Globus pallidus (tissue), 1 donor: Measurements from ENCODE around the gene TFF1.
A peak's percentile ranks its signal among the peaks of the same experiment; 100 is the strongest.

Experiments used
- DNase-seq: peaks from one replicate; pipeline ENCODE4 v3.0.0-alpha.2; 2015; ENCODE audit warnings: low spot score

The TFF1 gene

DNA sequence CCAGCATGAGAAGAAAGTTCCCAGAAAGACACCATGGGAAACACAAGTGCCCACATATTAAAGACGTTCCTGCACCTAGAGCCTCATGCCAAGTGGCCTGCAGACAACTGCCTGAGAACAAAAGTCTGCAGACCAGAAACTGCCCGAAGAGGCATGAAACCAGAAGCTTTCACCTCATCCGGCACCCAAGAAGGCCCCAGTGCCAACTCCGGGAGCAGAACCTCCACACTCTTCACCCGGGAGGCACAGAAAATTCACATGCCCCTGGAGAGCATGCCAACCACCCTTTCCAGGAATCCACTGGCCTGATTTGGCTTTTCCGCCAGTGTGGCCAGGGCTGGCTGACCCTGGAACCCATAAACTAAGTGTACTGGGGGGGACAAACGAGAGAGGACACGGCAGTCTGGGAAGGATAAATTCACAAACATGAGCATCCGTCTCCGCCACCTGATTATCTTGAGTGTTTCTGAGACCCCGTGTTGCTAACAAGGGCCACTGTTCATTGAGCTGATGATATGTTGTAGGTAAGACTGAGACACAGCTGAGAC lies 22.3 kb downstream of the TFF1 start:
- DNase-seq, result no peak

DNA sequence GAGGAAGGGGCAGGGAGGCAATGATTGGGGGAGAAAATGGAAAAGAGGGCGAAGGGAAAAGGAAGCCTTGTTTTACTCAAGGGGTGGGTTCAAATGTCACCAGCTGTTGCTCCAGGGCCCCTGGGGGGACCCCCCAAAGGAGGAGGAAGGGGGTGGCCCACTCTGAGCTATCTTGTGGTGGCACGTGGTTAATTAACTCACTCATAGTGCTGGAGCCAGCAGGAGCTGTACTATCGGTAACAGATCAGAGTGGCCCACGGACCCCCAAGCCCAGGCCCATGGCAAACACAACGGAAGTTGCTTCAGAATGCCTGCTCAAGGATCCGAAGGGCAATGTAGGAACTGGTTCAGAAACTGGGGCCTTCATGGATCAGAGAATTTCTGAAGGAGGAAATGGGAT lies 22.8 kb downstream of the TFF1 start:
- no peak for DNase-seq

DNA sequence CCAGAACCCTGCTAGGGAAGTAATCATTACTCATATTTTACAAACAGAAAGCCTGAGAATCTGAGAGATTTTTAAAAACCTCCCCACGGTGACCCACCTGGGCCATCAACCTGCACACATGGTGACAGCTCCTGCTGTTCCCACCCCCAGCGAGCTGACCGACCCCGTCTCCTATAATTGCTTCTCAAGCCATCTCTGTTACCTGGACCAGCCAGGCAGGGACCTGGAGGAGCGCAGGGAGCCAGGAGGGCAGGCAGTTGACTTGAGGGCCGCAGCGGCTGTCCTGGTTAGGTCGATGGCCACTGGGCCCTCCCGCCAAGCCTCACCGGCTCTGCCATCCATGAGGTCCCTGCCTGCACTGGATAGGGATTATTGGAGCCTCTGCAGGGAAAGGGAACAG lies 23.2 kb downstream of the TFF1 start:
- DNase-seq, result no peak

DNA sequence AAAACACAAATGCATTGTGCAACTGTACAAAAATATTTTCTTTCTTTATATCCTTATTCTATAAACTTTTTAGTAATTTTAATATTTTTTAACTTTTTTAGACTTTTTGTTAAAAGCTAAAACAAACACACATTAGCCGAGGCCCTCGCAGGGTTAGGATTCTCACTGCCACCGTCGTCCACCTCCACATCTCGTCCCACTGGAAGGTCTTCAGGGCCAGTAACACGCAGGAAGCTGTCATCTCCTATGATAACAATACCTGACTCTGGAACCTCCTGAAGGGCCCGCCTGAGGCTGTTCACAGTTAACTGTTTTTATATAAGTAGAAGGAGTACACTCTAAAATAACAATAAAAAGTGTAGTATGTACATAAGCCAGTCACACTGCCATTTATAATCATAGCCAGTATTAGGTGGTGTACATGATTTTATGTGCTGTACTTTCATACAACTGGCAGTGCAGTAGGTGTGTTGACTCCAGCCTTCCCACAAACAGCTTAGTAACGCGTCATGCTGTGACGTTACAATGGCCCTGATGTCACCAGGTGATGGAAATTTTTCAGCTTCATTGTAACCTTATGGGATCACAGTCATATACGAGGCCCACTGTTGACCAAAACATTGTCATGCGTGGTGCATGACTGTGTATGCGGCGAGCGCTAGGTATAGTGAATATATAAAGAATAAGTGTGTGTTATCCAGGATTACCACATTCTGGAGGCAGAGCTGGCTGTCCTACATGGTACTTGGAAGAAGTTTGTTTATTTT lies 24.4 kb downstream of the TFF1 start:
- DNase-seq, result no peak

DNA sequence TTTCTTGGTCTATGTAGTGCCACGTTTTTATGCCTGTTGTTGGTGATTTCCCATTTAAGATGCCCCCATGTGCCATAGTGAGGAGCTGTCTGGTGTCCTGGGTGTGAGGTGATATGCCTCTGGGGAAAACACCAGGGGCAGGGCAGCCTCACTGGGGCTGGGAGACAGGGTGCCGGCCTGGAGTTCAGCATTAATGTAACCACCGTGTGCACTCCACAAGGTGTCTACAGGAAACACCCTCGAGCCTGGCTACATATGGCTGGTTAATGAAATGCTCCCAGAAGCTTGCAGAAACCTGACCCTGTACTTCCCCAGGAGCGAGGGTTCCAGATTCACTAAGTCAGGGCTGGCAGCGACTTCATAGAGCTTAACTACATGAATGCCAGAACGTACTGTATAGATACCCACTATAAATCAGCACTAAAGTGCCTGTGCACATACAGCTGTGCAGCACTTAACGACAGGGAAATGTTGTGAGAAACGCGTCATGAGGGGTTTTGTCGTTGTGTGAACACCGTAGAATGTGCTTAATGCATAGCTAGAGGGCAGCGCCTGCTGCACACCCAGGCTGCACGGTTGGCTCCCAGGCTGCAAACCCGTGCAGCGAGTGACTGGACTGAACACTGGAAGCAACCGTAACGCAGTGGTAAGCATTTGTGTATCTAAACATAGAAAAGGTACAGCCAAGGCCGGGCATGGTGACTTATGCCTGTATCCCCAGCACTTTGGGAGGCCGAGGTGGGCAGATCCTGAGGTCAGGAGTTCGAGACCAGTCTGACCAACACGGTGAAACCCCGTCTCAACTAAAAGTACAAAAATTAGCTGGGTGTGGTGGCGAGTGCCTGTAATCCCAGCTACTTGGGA lies 25.9 kb downstream of the TFF1 start:
- no peak for DNase-seq

DNA sequence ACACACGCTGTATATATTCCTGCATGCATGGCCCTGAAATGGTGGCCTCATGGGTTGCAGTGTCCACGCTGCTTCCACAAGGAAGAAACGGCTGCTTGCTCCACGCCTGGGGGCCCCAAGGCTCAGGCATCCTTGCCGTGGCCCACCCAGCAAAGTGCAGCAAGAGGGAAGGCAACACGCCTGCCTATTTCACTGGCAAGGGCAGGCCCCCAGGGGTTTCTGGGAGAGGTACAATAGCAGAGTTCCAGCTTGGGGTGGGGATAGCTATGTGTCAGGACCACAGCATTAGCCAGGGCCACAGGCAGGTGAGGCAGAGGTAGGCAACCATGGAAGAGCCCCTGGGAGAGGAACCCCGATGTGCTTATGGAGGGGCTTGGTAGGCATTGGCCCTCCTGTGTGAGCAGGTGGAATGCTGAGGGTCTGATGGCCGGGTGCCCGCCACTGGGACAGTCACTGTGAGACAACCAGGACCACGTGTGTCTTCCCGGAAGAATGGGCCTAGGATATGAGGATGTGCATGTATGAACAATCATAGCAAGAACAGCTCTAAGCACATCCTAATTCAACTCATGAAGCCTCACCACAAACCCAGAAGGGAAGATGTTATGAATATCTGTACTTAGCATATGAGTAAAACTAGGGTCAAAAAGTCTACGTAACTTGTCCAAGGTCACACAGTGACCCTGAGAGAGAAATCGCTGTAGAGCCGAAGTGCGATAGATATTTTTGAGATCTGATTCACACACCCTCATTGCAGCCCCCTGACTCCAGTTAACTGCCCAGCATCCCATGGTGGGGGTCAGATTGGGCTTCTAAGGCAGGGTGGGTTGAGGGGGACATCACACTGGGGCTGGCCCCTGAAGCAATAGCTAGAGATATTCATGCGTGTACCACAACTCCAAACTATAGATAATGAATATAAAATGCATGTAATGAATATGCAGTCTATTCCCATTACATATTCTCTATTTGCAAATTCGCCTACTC lies 27.3 kb downstream of the TFF1 start:
- DNase-seq, result no peak

DNA sequence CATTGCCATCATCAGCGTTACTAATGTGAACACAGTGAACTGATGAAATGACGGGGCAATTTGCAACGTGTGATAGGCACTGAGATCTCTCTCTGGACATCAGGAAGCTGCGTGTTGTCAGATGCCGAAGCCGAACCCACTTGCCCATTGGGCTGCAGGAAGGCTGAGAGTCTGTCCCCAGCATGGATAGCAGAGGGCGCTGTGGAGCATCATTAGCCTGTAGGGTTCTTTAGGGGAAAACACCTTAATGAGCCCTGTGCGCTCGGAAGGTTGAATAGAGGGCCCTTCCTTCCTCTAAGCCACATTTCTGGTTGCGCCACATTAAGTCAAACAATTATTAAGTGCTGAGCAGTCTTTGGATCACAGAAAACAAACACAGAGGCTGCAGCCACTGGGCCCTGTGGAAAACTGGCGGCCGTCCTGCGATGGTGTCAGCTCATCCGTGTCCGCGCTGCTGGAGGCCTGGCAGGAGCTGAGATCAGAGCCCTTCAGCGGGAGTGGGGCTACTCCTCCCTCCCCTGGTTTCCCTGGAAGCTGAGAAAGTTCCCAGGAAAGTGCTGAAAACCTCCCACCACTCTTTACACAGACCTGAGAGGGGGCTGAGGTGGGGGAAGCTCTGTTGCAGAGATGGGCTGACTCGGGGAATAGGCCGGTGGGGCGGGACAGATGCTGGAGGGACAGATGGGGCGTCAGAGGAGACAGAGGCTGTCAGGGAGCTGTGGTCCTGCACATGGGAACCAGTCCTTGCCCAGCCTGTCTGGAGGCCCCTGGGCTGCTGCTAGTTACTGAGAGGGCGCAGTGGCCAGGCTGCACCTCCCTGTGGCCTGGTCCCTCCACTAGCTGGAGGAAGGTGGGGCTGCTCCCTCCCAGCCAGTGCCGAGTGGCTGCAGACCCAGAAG lies 28.3 kb downstream of the TFF1 start:
- DNase-seq, result peak; percentile 73

DNA sequence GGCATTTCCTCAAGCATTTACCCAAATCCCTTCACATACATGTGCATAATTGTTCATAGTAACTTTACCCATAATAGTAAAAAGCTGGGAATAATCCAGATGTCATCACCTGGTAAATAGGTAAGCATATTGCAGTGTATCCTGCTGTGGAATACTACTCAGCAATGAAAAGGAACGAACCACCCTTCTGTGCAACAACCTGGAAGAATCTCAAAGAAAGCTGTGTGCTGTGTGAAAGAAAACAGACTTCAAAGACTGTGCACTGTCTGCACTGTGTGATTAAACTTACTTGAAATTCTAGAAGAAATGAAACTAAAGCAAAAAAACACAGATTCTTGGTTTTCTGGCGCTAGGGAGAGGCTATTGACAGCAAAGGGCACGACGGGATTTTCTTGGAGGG lies 29.1 kb downstream of the TFF1 start:
- no peak for DNase-seq

DNA sequence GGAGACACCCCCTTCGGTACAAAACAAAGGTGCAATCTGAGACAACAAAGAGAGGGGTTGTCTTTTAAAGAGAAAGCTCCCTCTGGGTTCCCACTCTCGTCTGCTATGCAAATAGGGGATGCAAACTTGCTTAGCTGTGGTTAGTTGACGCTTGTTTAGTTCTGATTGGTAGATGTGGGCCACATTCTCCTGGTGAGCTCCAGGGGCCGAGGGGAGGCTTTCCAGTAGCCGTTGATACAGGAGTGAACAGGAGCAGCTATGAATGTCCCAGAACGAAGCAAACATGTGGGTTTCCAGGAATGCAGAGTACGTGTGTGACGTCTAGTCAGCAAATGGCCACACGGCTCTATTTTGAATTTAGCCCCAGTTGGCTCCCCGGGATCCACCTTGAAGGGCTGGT lies 30.3 kb downstream of the TFF1 start:
- no peak for DNase-seq

DNA sequence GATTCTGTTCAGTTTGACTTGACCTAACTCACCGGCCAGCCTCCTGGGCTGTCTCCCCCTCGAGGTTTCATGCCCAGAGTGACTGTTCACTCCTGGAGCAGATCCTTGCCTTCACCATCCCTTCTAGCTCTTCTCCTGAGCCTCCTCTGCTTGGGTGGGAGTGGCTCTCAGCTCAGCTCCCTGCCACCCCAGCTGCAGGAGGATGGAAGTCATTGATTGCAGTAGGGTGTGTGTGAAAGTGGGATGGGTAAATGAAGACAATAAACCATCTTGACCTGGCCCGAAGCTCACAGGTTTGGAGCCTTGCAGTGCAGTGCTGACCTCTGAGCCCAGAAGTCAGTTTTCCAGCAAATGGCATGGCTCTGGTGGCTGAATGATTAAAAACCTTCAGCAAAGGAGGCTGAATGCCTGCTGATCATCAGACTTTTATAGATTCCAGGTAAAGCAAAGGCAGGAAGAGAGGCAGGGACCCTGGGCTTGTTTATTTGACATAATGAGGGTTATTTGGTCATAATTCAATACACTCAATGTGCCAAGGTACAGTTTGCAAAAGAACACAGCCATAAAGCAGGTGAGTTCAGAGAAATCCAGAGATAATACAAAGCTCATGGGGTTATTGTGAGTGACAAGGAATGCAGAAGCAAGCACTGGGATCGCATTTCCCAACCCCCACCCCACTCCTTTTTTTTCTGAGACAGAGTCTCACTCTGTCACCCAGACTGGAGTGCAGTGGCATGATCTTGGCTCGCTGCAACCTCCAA lies 33.6 kb downstream of the TFF1 start:
- no peak for DNase-seq

DNA sequence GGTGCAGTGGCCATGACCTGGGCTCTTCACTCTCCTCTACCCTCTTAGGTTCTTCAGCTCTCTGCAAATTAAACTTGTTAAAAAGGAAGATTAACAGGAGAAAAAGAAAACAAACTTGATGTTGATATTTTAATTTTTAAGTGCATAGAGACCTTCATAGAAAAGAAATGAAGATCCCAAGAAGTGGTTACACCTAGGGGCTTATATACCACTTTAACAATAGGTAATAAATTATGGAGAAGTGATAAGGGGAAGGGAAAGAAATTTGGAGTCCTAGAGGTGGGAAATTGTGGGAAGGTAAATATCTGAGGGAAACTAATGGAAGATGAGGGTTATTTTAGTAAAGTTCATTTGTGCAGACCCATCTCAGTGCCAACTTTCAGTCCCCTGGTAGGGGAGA lies 34.7 kb downstream of the TFF1 start:
- DNase-seq, result no peak

DNA sequence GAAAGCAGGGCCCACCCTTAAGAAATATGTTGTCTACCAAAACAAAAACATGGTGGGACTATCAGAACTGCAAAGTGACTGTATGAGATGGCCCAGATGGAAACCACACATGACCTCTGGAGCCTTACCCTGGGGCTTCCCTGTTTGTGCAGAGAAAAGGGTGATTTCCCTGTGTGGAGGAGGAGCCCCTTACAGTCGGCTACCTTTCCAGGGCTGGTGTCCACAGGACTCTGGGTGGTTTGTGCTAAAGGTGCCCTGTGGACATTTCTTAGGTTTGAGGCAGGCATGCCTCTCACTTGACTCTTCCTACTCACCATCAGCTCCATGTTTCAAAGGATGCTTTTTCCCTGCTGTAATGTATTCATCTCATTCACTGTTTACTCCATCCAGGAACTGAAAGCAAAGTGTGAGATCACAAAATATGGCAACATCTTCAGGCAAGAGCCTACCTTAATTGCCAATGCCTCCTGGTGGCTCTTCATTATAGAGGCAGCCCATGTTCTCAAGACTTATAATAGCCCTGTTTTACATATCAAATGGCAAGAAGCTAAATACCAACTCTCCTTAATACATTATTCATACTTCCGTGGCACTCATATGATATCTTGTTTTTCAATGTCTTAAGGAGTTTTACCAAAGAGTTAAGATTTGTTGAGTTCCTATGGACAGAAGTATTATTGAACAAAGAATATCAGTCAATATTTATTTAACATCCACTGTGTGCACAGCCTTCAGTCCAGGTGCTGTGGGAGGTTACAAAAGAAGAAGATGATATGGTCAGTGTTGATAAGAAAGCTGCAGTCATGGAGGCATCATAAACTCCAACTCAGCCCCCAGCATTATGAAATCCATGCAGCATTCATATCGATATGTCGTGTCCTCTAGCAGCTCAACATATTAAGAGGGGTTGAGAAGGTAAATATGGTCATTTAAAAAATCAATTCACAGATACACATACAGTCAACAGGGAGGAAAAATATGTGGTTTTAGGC lies 35.7 kb downstream of the TFF1 start:
- no peak for DNase-seq

DNA sequence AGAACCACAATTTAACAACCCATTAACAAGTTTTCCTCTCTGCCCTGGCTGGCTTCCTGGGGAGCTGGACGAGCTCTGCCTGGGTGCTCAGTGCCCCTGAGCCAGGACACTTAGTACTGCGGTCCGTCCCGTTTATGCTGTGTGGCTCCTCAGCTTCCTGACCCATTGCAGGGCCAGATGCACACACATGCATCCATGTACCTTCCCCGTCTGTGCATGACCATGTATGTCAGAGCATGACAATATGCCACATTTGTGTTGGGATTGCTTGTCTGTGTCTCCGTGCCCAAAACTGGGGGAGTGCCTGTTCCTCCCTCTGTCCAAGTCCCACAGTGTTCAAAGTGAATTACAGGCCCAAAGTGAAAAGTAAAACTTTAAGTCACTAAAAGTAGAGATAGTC lies 41.4 kb downstream of the TFF1 start:
- DNase-seq, result no peak

DNA sequence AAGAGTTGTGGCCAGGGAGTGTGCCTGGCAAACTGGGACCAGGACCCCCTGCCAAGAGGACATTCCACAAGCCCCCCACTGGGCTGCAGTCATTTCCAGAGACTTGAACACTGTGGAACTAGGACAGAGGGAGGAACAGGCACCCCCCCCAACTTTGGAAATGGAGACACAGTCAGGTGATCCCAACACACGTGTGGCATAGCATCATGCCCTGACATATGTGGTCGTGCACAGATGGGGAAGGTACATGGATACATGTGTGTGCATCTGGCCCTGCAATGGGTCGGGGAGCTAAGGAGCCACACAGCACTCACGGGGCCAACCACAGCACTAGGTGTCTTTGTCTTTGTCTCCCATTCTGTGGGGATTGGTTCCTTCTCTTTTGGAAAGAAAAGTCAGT lies 44.5 kb downstream of the TFF1 start:
- DNase-seq, result no peak

DNA sequence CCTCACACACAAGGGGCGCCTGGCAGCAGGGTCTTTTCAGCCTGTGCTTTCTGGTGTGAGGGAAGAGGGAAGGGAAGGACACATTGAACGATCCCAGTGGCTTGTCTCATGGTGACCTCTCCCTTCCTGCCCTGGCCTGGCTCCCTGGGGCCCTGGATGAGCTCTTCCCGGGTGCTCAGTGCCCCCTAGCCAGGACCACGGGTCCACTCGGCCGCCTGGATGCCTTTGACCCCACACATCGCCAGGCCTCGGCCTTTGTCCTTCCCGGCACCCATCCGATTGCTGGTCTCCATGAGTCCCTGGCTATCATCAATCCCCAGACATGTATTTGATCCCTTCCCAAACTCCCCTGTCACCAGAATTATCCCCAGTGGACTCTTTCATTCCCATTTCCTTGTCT lies 45.1 kb downstream of the TFF1 start:
- DNase-seq, result no peak

DNA sequence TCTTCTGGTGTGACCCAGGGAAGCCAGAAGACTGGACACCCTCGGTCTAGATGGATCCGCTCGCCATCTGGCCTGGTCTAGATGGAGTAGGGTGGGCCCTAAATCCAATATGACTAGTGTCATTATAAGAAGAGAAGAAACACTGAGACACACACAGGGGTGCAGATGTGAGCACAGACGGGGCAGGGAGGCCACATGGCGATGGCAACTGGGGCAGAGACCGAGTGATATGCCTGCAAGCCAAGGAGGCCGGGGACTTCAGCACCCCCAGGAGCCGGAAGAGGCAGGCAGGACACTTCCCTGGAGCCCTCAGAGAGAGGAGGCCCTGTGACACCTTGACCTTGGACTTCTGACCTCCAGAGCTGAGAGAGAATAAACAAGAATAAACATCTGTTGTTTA lies 45.5 kb downstream of the TFF1 start:
- DNase-seq, result no peak

DNA sequence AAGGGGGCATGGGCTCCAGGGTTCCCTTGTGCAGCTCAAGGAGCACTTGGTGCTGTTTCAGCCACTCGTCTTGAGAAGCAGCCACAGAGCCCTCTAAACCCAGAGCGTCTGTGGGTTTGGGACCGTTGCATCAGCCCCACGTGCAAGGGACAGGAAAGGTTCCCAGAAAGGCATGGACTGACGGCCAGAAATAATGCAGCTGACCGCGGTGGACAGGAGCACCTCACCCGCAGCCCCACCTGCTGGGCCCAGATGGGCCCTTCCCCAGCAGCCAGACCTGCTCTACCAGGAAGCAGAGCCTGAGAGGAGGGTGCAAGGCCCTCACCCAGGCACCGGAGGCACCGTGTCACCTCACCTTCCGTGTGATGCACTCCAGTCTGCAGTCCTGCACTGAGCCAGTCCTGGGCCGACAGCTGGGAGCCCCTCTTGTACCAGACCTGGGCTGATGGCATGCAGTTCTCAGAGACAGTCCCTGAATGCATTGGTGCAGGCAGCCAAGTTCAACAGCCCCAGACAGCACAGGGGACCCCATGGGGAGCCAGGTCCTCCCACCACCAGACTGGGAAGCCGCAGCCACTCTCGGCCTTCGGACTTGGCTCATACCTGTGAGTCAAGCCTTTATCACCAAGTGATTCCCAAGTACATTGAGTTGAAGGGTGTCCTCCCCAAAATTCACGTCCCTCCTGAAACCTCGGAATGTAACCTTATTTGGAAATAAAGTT lies 46.3 kb downstream of the TFF1 start:
- DNase-seq, result no peak

DNA sequence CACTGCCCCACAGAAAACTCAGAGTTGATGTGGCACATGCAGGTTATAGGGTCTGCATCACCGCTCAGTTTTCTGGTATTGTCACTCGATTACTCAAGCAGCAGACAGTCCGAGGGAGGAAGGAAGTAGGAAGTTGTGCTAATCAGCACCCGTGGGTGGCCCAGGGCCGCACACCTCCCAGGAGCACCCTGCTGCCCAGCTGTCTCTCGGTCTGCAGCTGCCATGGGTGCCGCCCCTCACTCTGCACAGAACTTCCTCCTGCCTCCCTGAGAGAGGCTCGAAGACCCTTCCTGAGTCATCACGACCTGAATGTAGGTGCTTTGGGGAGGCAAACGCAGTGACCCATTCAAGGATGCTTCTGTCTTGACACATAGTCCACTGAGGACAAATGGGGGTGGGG lies 47.0 kb downstream of the TFF1 start:
- no peak for DNase-seq
